T-helper 17 cell (primary cell): ENCODE measurements around the gene PRPF8. TPM values are rescaled to one million over a fixed set of nuclear protein-coding genes. Genes with fewer than 3 reads are reported as not detected.
"Not testable (repeated sequence)": the region's sequence is repeated elsewhere in the genome, so short reads cannot be mapped to it uniquely, and the experiment has no call there.

Experiments
- ATAC-seq: fragments of 150-1000 bp; cut with Tn5 transposase; 2 replicates; pipeline ENCODE4 v1.10.0; 2021; ENCODE audit warnings: mild to moderate bottlenecking, moderate library complexity
- DNase-seq, 3 donors: peaks; one replicate each; pipeline versions ENCODE4 v3.0.0 to v3.0.0-alpha.2; 2020 to 2021
- H3K9me3 ChIP-seq: one replicate; pipeline ENCODE4 v1.7.0; 2013; ENCODE audit warnings: low read length, mild to moderate bottlenecking; ENCODE audit not compliant: control insufficient read depth, poor library complexity, severe bottlenecking
- H3K27ac Mint-ChIP-seq: one replicate; pipeline ENCODE4 v1.8.0; 2022; ENCODE audit warnings: mild to moderate bottlenecking, moderate library complexity, mixed read lengths
- H3K27me3 Mint-ChIP-seq: one replicate; pipeline ENCODE4 v1.8.0; 2022; ENCODE audit warnings: mixed read lengths
- H3K36me3 Mint-ChIP-seq: one replicate; pipeline ENCODE4 v1.8.0; 2022; ENCODE audit warnings: low read depth, mixed read lengths
- H3K4me1 Mint-ChIP-seq: one replicate; pipeline ENCODE4 v1.8.0; 2022; ENCODE audit warnings: mild to moderate bottlenecking, mixed read lengths
- H3K4me3 Mint-ChIP-seq: one replicate; pipeline ENCODE4 v1.8.0; 2022; ENCODE audit warnings: mild to moderate bottlenecking, moderate library complexity, mixed read lengths
- total RNA-seq, 4 donors: library from RNA in 2 of 4; stranded (reverse) in 2 of 4; gene quantifications; one replicate each; pipeline ENCODE4 v1.2.3 and lab custom pipeline; 2022 to 2026

The PRPF8 gene
- total RNA-seq, 2 donors from 2014 or later, result 451 to 472 TPM

- ATAC-seq (no peak), DNase-seq (no peak)
- H3K27ac Mint-ChIP-seq, result no peak overlapping the region
- H3K27me3 Mint-ChIP-seq, result no peaks in the 10 kb centered on the region
- no peaks in the 10 kb centered on the region for H3K36me3 Mint-ChIP-seq
- peaks cover 36% of the 10 kb centered on the region for H3K4me1 Mint-ChIP-seq
- no peaks in the 10 kb centered on the region for H3K9me3 ChIP-seq
- peak overlapping the region; percentile 97 for H3K4me3 Mint-ChIP-seq
Observed at GRCh38 chr17:1713160-1713877, 28.7 kb upstream of the PRPF8 start.

GRCh38 chr17:1712271-1712670 is 27.6 kb upstream of the PRPF8 start:
- no peak for DNase-seq
- peaks cover 29% of the 10 kb centered on the region for H3K4me1 Mint-ChIP-seq

GRCh38 chr17:1711804-1712203 is 27.1 kb upstream of the PRPF8 start:
- H3K4me3 Mint-ChIP-seq, result peak overlapping the region; percentile 41
- no peaks in the 10 kb centered on the region for H3K27me3 Mint-ChIP-seq
- no peaks in the 10 kb centered on the region for H3K36me3 Mint-ChIP-seq
- peak overlapping the region; percentile 45 for H3K27ac Mint-ChIP-seq
- no peak for ATAC-seq
- peaks cover 24% of the 10 kb centered on the region for H3K4me1 Mint-ChIP-seq
- no peak for DNase-seq
- H3K9me3 ChIP-seq, result no peaks in the 10 kb centered on the region

More at GRCh38 chr17:1712271-1712670, 27.6 kb upstream of the PRPF8 start:
- Mint-ChIP-seq H3K27ac (peak overlapping the region; percentile 45), H3K27me3 (no peaks in the 10 kb centered on the region), H3K36me3 (no peaks in the 10 kb centered on the region), H3K4me3 (no peak overlapping the region)
- ATAC-seq, result no peak
- no peaks in the 10 kb centered on the region for H3K9me3 ChIP-seq

- no peak for DNase-seq
- no peaks in the 10 kb centered on the region for H3K27me3 Mint-ChIP-seq
- peaks cover 22% of the 10 kb centered on the region for H3K4me1 Mint-ChIP-seq
- ATAC-seq, result no peak
- H3K9me3 ChIP-seq, result no peaks in the 10 kb centered on the region
- H3K27ac Mint-ChIP-seq, result peak overlapping the region; percentile 67
- H3K36me3 Mint-ChIP-seq, result no peaks in the 10 kb centered on the region
- peak overlapping the region; percentile 87 for H3K4me3 Mint-ChIP-seq
Observed at GRCh38 chr17:1710807-1711553, 26.3 kb upstream of the PRPF8 start.

GRCh38 chr17:1709971-1710806 is 25.5 kb upstream of the PRPF8 start, which contains the start of gene TLCD2:
TSS of gene TLCD2 (minus strand) at chr17:1710377. CDS start at chr17:1710242, 135 bp downstream.
- Mint-ChIP-seq H3K4me3 (peak within 1 kb of the TSS; percentile 87), H3K4me1 (peaks cover 23% of the 10 kb centered on the region), H3K27ac (peak within 1 kb of the TSS; percentile 67), H3K27me3 (peaks cover 5% of the 10 kb centered on the region), H3K36me3 (peaks cover under 1% of the 10 kb centered on the region)
- DNase-seq (no peak), ATAC-seq (peak; percentile 16)
- no peaks in the 10 kb centered on the region for H3K9me3 ChIP-seq

- Mint-ChIP-seq H3K27ac (no peak overlapping the region), H3K4me3 (peak overlapping the region; percentile 80), H3K27me3 (peaks cover 10% of the 10 kb centered on the region), H3K36me3 (peaks cover 3% of the 10 kb centered on the region), H3K4me1 (peaks cover 21% of the 10 kb centered on the region)
- ATAC-seq (no peak), DNase-seq (no peak)
- no peaks in the 10 kb centered on the region for H3K9me3 ChIP-seq
Observed at GRCh38 chr17:1709403-1709951, 24.8 kb upstream of the PRPF8 start.

- H3K27ac Mint-ChIP-seq, result peak overlapping the region; percentile 73
- ATAC-seq, DNase-seq, H3K27me3 Mint-ChIP-seq, H3K9me3 ChIP-seq, H3K36me3 Mint-ChIP-seq: not testable (repeated sequence)
- peak overlapping the region; percentile 80 for H3K4me3 Mint-ChIP-seq
- peaks cover 19% of the 10 kb centered on the region for H3K4me1 Mint-ChIP-seq
Observed at GRCh38 chr17:1708791-1709346, 24.2 kb upstream of the PRPF8 start.

- ATAC-seq, result peak; percentile 86
- H3K36me3 Mint-ChIP-seq, result peaks cover 3% of the 10 kb centered on the region
- H3K27ac Mint-ChIP-seq, result peak overlapping the region; percentile 80
- peak overlapping the region; percentile 50 for H3K4me3 Mint-ChIP-seq
- no peak for DNase-seq
- no peaks in the 10 kb centered on the region for H3K9me3 ChIP-seq
- peaks cover 23% of the 10 kb centered on the region for H3K4me1 Mint-ChIP-seq
- H3K27me3 Mint-ChIP-seq, result peaks cover 10% of the 10 kb centered on the region
Observed at GRCh38 chr17:1707107-1707506, 22.4 kb upstream of the PRPF8 start.

GRCh38 chr17:1705004-1705403 is 20.3 kb upstream of the PRPF8 start:
- Mint-ChIP-seq H3K4me3 (peak overlapping the region; percentile 39), H3K27ac (no peak overlapping the region), H3K27me3 (peaks cover 10% of the 10 kb centered on the region), H3K36me3 (peaks cover 3% of the 10 kb centered on the region), H3K4me1 (peaks cover 14% of the 10 kb centered on the region)
- DNase-seq (no peak), ATAC-seq (no peak)
- H3K9me3 ChIP-seq, result no peaks in the 10 kb centered on the region

GRCh38 chr17:1703063-1703462 is 18.4 kb upstream of the PRPF8 start:
- no peak for ATAC-seq
- peaks cover 3% of the 10 kb centered on the region for H3K36me3 Mint-ChIP-seq
- H3K4me3 Mint-ChIP-seq, result no peak overlapping the region
- no peak overlapping the region for H3K27ac Mint-ChIP-seq
- H3K9me3 ChIP-seq, result no peaks in the 10 kb centered on the region
- peaks cover 11% of the 10 kb centered on the region for H3K4me1 Mint-ChIP-seq
- peaks cover 10% of the 10 kb centered on the region for H3K27me3 Mint-ChIP-seq
- DNase-seq, result no peak

- not testable (repeated sequence) for H3K36me3 Mint-ChIP-seq, ATAC-seq, H3K4me1 Mint-ChIP-seq, H3K9me3 ChIP-seq, H3K4me3 Mint-ChIP-seq, DNase-seq, H3K27me3 Mint-ChIP-seq, H3K27ac Mint-ChIP-seq
Observed at GRCh38 chr17:1699891-1700290, 15.2 kb upstream of the PRPF8 start.

GRCh38 chr17:1697681-1698080 is 13.0 kb upstream of the PRPF8 start:
- Mint-ChIP-seq H3K36me3 (no peaks in the 10 kb centered on the region), H3K4me1 (no peaks in the 10 kb centered on the region), H3K27ac (no peak overlapping the region), H3K27me3 (no peaks in the 10 kb centered on the region), H3K4me3 (no peak overlapping the region)
- DNase-seq, result no peak
- no peaks in the 10 kb centered on the region for H3K9me3 ChIP-seq
- ATAC-seq, result no peak
